Ovary (tissue), 9 donors: ENCODE results near the gene SEC14L1. TPM values are rescaled to one million over a fixed set of nuclear protein-coding genes. Genes with fewer than 3 reads are reported as not detected.

Experiments
- DNase-seq, 5 donors: peaks; one replicate each; pipeline ENCODE4 v3.0.0-alpha.2; 2019 to 2020
- H3K27ac ChIP-seq, 2 donors: fragments of 200-600 bp; one replicate each; pipeline versions ENCODE4 v1.5.1 to v1.8.0; 2019 to 2022
- H3K27me3 ChIP-seq: fragments of 200-600 bp; one replicate; pipeline ENCODE4 v1.8.0; 2022
- H3K36me3 ChIP-seq: fragments of 200-600 bp; sonication (generic); one replicate; pipeline ENCODE4 v1.5.1; 2019
- H3K4me1 ChIP-seq: one replicate; pipeline ENCODE4 v1.8.1; 2013; ENCODE audit warnings: mild to moderate bottlenecking, moderate library complexity; ENCODE audit not compliant: insufficient read depth
- H3K4me3 ChIP-seq: fragments of 200-600 bp; sonication (generic); one replicate; pipeline ENCODE4 v1.5.1; 2017
- H3K9me3 ChIP-seq, 2 donors: fragments of 200-600 bp in 1 of 2; sonication (generic) in 1 of 2; one replicate each; pipeline versions ENCODE4 v1.5.1 to v1.8.1; 2013 to 2019; ENCODE audit warnings: mild to moderate bottlenecking in 1 of 2, moderate library complexity in 1 of 2
- EP300 ChIP-seq: sonication (generic); formaldehyde crosslinking; IDR thresholded peaks from one replicate; pipeline ENCODE4 v1.6.1; 2017; ENCODE audit warnings: antibody characterized with exemption
- POLR2A ChIP-seq: fragments of 450-650 bp; IDR thresholded peaks from one replicate; pipeline ENCODE4 v1.6.1; 2017; ENCODE audit warnings: antibody characterized with exemption, mild to moderate bottlenecking, moderate library complexity
- WGBS, 3 donors: extraction: QIAGEN DNeasy Blood & Tissue Kit in 1 of 3; methylation state at CpG; one replicate each; pipeline versions ENCODE4 v1.1.5 to v1.1.7; 2013 to 2017; 5-methylcytosine and 5-hydroxymethylcytosine counted together
- intact Hi-C, 4 donors: fragments of 100-400 bp; cut with DNase I; formaldehyde crosslinking; loops; one replicate each; pipeline versions ENCODE4 v1.11.0 to v1.15.1; 2022 to 2023
- polyA plus RNA-seq, 2 donors: library from polyadenylated mRNA; stranded (reverse); fragments of 200-250 nt in 1 of 2; fragments of 350-450 nt in 1 of 2; fragmentation: Illumina TruSeq in 1 of 2; extraction: RNeasy Lipid Tissue Mini Kit (QIAGEN cat#74804) in 1 of 2; gene quantifications; one replicate each; pipeline ENCODE4 v1.2.3, GENCODE V29; 2013 to 2014
- total RNA-seq, 7 donors: library from RNA; depleted of rRNA in 2 of 7; stranded (reverse); fragments of >200 nt in 2 of 7; fragmentation: NEBNext Ultra II Directional in 3 of 7; extraction: Animal tissue kit (Norgen Biotek cat#: 25700) in 3 of 7; gene quantifications; one replicate each; pipeline versions ENCODE4 v1.1.0 to v1.2.4, GENCODE V29; 2016 to 2023
- TF ChIP-seq, protein P1 (sequence below), 3 donors: fragments of 450-650 bp in 2 of 3; fragments of 200-600 bp in 1 of 3; IDR thresholded peaks; one replicate each; pipeline versions ENCODE4 v1.5.1 to v1.8.0; 2016 to 2022; ENCODE audit warnings: antibody characterized with exemption in 3 of 3, mild to moderate bottlenecking in 1 of 3
- donor health status: DM: no; HTN: no; CAD: no; lungs with moderate emphysema.
- donor health status: DM: no; HTN: no; CAD: no.
- donor health status: Bipolar disorder and iron deficiency.
- donor health status: DM: yes; HTN: yes; CAD: no.
- donor health status: DM: no; HTN: no; CAD: no.
- donor health status: DM: yes; HTN: yes; CAD: no.

Gene SEC14L1
- total and polyA plus RNA-seq, 9 donors = 29.1 to 78.7 (median 53.7) TPM

DNA sequence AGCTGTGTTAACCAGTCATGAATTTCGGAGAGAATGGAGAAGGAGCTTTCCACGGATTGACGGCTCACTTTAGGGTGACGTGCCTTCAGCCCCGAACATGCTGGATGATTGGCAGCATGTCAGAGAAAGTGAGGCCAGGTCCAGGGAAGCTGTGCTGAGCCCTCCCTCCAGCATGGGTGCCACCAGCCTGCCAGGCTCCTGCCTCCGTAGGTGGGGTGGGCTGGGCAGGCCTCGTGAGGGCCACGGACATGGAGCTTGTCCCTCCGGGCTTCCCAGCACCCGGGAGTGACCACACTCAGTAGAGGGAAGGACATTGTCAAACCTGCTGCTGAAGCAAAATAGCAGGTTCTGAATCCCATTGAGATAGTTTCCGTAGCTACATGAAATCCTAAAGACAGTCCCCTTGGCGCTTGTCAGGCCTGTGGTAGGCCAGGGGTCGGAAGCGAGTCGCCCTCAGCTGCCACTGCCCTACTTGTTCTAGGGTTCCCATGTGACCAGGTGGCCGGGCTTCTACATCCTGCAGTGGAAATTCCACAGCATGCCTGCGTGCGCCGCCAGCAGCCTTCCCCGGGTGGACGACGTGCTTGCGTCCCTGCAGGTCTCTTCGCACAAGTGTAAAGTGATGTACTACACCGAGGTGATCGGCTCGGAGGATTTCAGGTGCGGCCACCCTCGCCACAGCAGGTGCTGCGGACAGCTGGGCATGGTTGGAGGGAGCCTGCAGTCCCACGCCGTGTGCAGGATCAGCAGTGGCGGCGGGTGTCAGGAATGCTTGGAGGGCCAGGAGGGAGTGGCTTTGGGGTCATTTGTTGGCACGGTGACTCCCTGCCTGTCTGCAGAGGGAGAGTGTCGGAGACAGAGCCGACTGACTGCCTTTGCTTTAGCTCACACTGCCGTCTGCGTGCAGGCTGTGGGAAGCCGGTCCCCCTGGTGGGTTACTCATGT is 72.3 kb downstream of the SEC14L1 start:
- Histone ChIP-seq H3K4me3 (no peak overlapping the region), H3K27me3 (no peaks in the 10 kb centered on the region), H3K4me1 (no peaks in the 10 kb centered on the region), H3K36me3 (no peaks in the 10 kb centered on the region), H3K27ac (no peak overlapping the region), H3K9me3 (no peaks in the 10 kb centered on the region)
- no peak for DNase-seq
- no peak for TF ChIP-seq POLR2A
- TF ChIP-seq EP300 = no peak
- TF ChIP-seq, protein P1, sequence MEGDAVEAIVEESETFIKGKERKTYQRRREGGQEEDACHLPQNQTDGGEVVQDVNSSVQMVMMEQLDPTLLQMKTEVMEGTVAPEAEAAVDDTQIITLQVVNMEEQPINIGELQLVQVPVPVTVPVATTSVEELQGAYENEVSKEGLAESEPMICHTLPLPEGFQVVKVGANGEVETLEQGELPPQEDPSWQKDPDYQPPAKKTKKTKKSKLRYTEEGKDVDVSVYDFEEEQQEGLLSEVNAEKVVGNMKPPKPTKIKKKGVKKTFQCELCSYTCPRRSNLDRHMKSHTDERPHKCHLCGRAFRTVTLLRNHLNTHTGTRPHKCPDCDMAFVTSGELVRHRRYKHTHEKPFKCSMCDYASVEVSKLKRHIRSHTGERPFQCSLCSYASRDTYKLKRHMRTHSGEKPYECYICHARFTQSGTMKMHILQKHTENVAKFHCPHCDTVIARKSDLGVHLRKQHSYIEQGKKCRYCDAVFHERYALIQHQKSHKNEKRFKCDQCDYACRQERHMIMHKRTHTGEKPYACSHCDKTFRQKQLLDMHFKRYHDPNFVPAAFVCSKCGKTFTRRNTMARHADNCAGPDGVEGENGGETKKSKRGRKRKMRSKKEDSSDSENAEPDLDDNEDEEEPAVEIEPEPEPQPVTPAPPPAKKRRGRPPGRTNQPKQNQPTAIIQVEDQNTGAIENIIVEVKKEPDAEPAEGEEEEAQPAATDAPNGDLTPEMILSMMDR (IDR thresholded peaks at IDR 0.05) = no peak
- intact Hi-C loops = no loop called here
- WGBS, 3 donors = 88 to 89% (median 89%) methylated on average over 40 of the region's 40 CpGs

DNA sequence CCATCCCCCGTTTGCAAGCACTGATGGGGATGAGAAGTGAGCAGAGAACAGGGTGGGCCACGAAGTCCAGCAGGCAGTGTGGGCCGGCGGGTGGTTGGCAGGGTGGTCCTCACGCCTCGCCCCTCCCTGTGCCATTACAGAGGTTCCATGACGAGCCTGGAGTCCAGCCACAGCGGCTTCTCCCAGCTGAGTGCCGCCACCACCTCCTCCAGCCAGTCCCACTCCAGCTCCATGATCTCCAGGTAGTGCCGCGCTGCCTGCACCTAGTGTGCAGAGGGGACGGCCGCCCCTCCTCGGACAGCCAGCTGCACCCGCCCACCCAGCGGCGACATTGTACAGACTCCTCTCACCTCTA is 73.0 kb downstream of the SEC14L1 start:
- Histone ChIP-seq H3K36me3 (no peaks in the 10 kb centered on the region), H3K27me3 (no peaks in the 10 kb centered on the region), H3K4me3 (no peak overlapping the region), H3K27ac (no peak overlapping the region), H3K9me3 (no peaks in the 10 kb centered on the region), H3K4me1 (no peaks in the 10 kb centered on the region)
- no peak for TF ChIP-seq EP300
- 88 to 92% (median 89%) methylated on average over 17 of the region's 17 CpGs for WGBS, 3 donors
- intact Hi-C loops = no loop called here
- no peak for DNase-seq

GRCh38 chr17:77214328-77214727 is 73.6 kb downstream of the SEC14L1 start:
- Histone ChIP-seq H3K4me1 (no peaks in the 10 kb centered on the region), H3K27ac (no peak overlapping the region), H3K36me3 (no peaks in the 10 kb centered on the region), H3K4me3 (no peak overlapping the region), H3K9me3 (no peaks in the 10 kb centered on the region), H3K27me3 (no peaks in the 10 kb centered on the region)
- TF ChIP-seq, protein P1 (IDR thresholded peaks at IDR 0.05) = no peak
- TF ChIP-seq EP300 (no peak), POLR2A (no peak)
- 90 to 91% (median 91%) methylated on average over 12 of the region's 12 CpGs for WGBS, 3 donors
- no peak for DNase-seq
- intact Hi-C loops = no loop called here

DNA sequence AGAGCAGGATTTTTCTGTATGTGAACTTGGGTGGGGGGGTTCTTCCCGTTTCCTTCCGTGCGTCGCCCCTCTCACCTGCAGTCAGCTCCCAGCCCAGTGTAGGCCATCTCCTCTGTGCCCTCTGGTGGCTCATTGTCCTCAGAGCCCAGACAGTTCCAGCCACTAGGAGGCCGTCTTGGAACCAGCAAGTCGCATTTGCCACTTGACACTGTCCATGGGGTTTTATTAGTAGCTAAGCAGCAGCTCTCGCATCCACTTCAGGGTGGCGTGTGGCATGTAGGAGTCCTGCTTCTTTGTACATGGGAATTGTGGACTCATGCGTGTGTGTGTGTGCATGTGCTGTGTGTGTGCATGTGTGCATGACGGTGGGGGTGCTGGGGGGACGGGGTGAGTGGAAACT is 74.0 kb downstream of the SEC14L1 start:
- Histone ChIP-seq H3K36me3 (no peaks in the 10 kb centered on the region), H3K27me3 (no peaks in the 10 kb centered on the region), H3K9me3 (no peaks in the 10 kb centered on the region), H3K4me1 (no peaks in the 10 kb centered on the region), H3K4me3 (no peak overlapping the region), H3K27ac (no peak overlapping the region)
- TF ChIP-seq POLR2A = no peak
- TF ChIP-seq, protein P1 (IDR thresholded peaks at IDR 0.05) = no peak
- TF ChIP-seq EP300 = no peak
- intact Hi-C loops = no loop called here
- no peak for DNase-seq
- WGBS, 3 donors = 77 to 80% (median 78%) methylated on average over 11 of the region's 11 CpGs

DNA sequence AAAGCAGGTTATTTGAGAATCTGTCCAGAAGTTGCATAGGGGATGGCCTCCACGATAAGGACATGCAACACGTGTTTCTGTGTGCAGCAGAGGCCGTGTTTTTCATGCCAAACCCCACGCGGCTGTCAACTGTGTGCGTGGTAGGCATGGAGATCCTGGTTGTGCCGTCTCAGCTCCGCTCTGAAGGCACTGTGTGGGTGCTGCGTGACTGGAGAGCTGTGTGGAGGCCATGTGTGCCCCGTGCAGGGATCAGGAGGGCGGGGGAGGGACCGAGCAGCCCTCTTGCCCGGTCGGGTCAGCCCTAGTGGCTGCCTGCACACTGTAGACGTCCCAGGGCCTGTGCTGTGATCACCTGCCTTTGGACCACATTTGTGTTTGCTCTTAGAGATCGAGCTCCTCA is 74.5 kb downstream of the SEC14L1 start:
- no peak for DNase-seq
- Histone ChIP-seq H3K27ac (no peak overlapping the region), H3K4me3 (no peak overlapping the region), H3K9me3 (no peaks in the 10 kb centered on the region), H3K36me3 (no peaks in the 10 kb centered on the region), H3K4me1 (no peaks in the 10 kb centered on the region), H3K27me3 (no peaks in the 10 kb centered on the region)
- intact Hi-C loops = no loop called here
- TF ChIP-seq EP300 (no peak), POLR2A (no peak)
- TF ChIP-seq, protein P1 (IDR thresholded peaks at IDR 0.05) = no peak
- WGBS, 3 donors = 86 to 90% (median 87%) methylated on average over 16 of the region's 16 CpGs
